Progenitor cell of endocrine pancreas (in vitro differentiated cells): ENCODE results near the gene ATP6V1C2. TPM values are rescaled to one million over a fixed set of nuclear protein-coding genes. Genes with fewer than 3 reads are reported as not detected.
"Not testable (repeated sequence)": the region's sequence is repeated elsewhere in the genome, so short reads cannot be mapped to it uniquely, and the experiment has no call there.

Experiments used
- DNase-seq: peaks from one replicate; pipeline ENCODE4 v3.0.0; 2021; ENCODE audit warnings: low spot score; ENCODE audit not compliant: unreplicated experiment
- H3K27ac Mint-ChIP-seq: 2 replicates; pipeline ENCODE4 v1.8.0; 2021; ENCODE audit warnings: mild to moderate bottlenecking, moderate library complexity, mixed read lengths
- H3K27me3 Mint-ChIP-seq: 2 replicates; pipeline ENCODE4 v1.8.0; 2021; ENCODE audit warnings: mixed read lengths
- H3K36me3 Mint-ChIP-seq: 2 replicates; pipeline ENCODE4 v1.8.0; 2022; ENCODE audit warnings: mixed read lengths; ENCODE audit not compliant: insufficient read depth
- H3K4me1 Mint-ChIP-seq: 2 replicates; pipeline ENCODE4 v1.8.0; 2021; ENCODE audit warnings: low read depth, mixed read lengths
- H3K4me3 Mint-ChIP-seq: 2 replicates; pipeline ENCODE4 v1.8.0; 2021; ENCODE audit warnings: low read depth, mild to moderate bottlenecking, moderate library complexity, mixed read lengths
- H3K9me3 Mint-ChIP-seq: 2 replicates; pipeline ENCODE4 v1.8.0; 2021; ENCODE audit warnings: low read depth, mixed read lengths
- CTCF ChIP-seq: fragments of 200-600 bp; sonication (generic); IDR thresholded peaks from one replicate; pipeline ENCODE4 v1.5.0; 2021; ENCODE audit warnings: antibody characterized with exemption, mild to moderate bottlenecking; ENCODE audit not compliant: unreplicated experiment
- total RNA-seq: library from RNA; stranded (reverse); gene quantifications from 2 replicates; pipeline ENCODE4 v1.2.1, GENCODE V29; 2021

Gene ATP6V1C2
- total RNA-seq, 1 donor from 2014 or later = 0.19 TPM

GRCh38 chr2:10777111-10777841, 55.8 kb downstream of the ATP6V1C2 start:
- no peak for TF ChIP-seq CTCF
- Mint-ChIP-seq H3K27ac (no peak overlapping the region), H3K36me3 (peaks cover 2% of the 10 kb centered on the region), H3K9me3 (no peaks in the 10 kb centered on the region), H3K4me1 (peaks cover 2% of the 10 kb centered on the region), H3K4me3 (no peak overlapping the region), H3K27me3 (no peaks in the 10 kb centered on the region)
- no peak for DNase-seq

- Mint-ChIP-seq H3K27ac (no peak overlapping the region), H3K36me3 (peaks cover 7% of the 10 kb centered on the region), H3K9me3 (no peaks in the 10 kb centered on the region), H3K4me1 (peaks cover 2% of the 10 kb centered on the region), H3K4me3 (no peak overlapping the region), H3K27me3 (no peaks in the 10 kb centered on the region)
- TF ChIP-seq CTCF = no peak
- DNase-seq = no peak
Observed at GRCh38 chr2:10777842-10778723, 56.7 kb downstream of the ATP6V1C2 start.

GRCh38 chr2:10778724-10779115, 57.3 kb downstream of the ATP6V1C2 start:
- no peaks in the 10 kb centered on the region for H3K9me3 Mint-ChIP-seq
- DNase-seq = no peak
- H3K27ac Mint-ChIP-seq = no peak overlapping the region
- peaks cover 2% of the 10 kb centered on the region for H3K4me1 Mint-ChIP-seq
- no peaks in the 10 kb centered on the region for H3K27me3 Mint-ChIP-seq
- H3K4me3 Mint-ChIP-seq = no peak overlapping the region
- peaks cover 9% of the 10 kb centered on the region for H3K36me3 Mint-ChIP-seq
- no peak for TF ChIP-seq CTCF

- H3K4me1 Mint-ChIP-seq = peaks cover 2% of the 10 kb centered on the region
- no peak for DNase-seq
- H3K36me3 Mint-ChIP-seq = peaks cover 17% of the 10 kb centered on the region
- H3K27me3 Mint-ChIP-seq = no peaks in the 10 kb centered on the region
- no peak for TF ChIP-seq CTCF
- H3K4me3 Mint-ChIP-seq = no peak overlapping the region
- peak overlapping the region; percentile 1 for H3K27ac Mint-ChIP-seq
- no peaks in the 10 kb centered on the region for H3K9me3 Mint-ChIP-seq
Observed at GRCh38 chr2:10779776-10780490, 58.5 kb downstream of the ATP6V1C2 start.

- Mint-ChIP-seq H3K36me3 (peaks cover 18% of the 10 kb centered on the region), H3K9me3 (no peaks in the 10 kb centered on the region), H3K4me3 (no peak overlapping the region), H3K27ac (no peak overlapping the region), H3K4me1 (peaks cover 2% of the 10 kb centered on the region), H3K27me3 (no peaks in the 10 kb centered on the region)
- DNase-seq = no peak
- TF ChIP-seq CTCF = no peak
Observed at GRCh38 chr2:10780491-10780820, 59.0 kb downstream of the ATP6V1C2 start.

GRCh38 chr2:10780821-10781220, 59.4 kb downstream of the ATP6V1C2 start:
- not testable (repeated sequence) for H3K4me3 Mint-ChIP-seq, DNase-seq, H3K4me1 Mint-ChIP-seq, H3K27ac Mint-ChIP-seq, H3K9me3 Mint-ChIP-seq, H3K27me3 Mint-ChIP-seq
- H3K36me3 Mint-ChIP-seq = peaks cover 18% of the 10 kb centered on the region
